Measurements from ENCODE around the gene OOSP1. TPM values are rescaled to one million over a fixed set of nuclear protein-coding genes. Genes with fewer than 3 reads are reported as not detected.

OOSP1 gene
- total and polyA plus RNA-seq, 2 donors (not counting 3 experiments of a cell fraction or from before 2014, with no cell fraction given) = 0.11 TPM; not detected in 1

- dilution Hi-C loops (cut with MboI; ENCODE audit: extremely low pct_ligation_motif_present, low sequenced_read_pairs) = no loop called here
- BruUV-seq (replicated peaks) = no TSS peak
- no peak overlapping the region for H3K4me2 ChIP-seq (ENCODE audit: insufficient read depth, low read length)
- POLR2A ChIA-PET = no interaction called here
- no peaks in the 10 kb centered on the region for H3K9me1 ChIP-seq (replicated peaks; ENCODE audit: control insufficient read depth, extremely low read depth, insufficient read depth, low read length)
- FAIRE-seq (no peak), DNase-seq (ENCODE audit: low read depth, low spot score) (no peak)
- H3K27me3 ChIP-seq (ENCODE audit: control insufficient read depth in 2 of 2, insufficient read depth in 2 of 2, low read length in 2 of 2) = peaks cover 2 to 6% of the 10 kb centered on the region in 2 experiments
- no peak overlapping the region for H3K9ac ChIP-seq (replicated peaks; ENCODE audit: extremely low read depth, insufficient read depth, low read length)
- no peaks in the 10 kb centered on the region for H3K36me3 ChIP-seq (ENCODE audit: control insufficient read depth in 2 of 2, extremely low read depth in 1 of 2, insufficient read depth in 2 of 2, low read length in 2 of 2)
- intact Hi-C loops (cut with micrococcal nuclease) = no loop called here
- H3K9me3 ChIP-seq (replicated peaks; ENCODE audit: control insufficient read depth, insufficient read depth, low read length) = no peaks in the 10 kb centered on the region
- no peaks in the 10 kb centered on the region for H3K79me2 ChIP-seq (ENCODE audit: control insufficient read depth, insufficient read depth, low read length)
- H3K27ac ChIP-seq (ENCODE audit: insufficient read depth, low read depth, low read length) = no peak overlapping the region
- TF ChIP-seq GATA2 (IDR thresholded peaks at IDR 0.05; ENCODE audit: insufficient read depth, insufficient read length, low read depth, low read length) (no peak), EZH2 (IDR thresholded peaks at IDR 0.05; ENCODE audit: borderline replicate concordance, low read depth, low read length, severe bottlenecking) (no peak), MAX (IDR thresholded peaks at IDR 0.05; ENCODE audit: insufficient read depth, insufficient read length) (no peak), FOS (IDR thresholded peaks at IDR 0.05; ENCODE audit: borderline replicate concordance, insufficient read depth, low read length) (no peak), JUN (IDR thresholded peaks at IDR 0.05; ENCODE audit: borderline replicate concordance, insufficient read depth, insufficient read length, low read depth) (no peak), POLR2A (IDR thresholded peaks at IDR 0.05; ENCODE audit: low read depth, low read length) (no peak), MYC (IDR thresholded peaks at IDR 0.05; ENCODE audit: low read depth, low read length) (no peak), POLR2AphosphoS5 (IDR thresholded peaks at IDR 0.05; ENCODE audit: insufficient read depth, low read depth, low read length) (no peak)
- TF ChIP-seq, protein P1, sequence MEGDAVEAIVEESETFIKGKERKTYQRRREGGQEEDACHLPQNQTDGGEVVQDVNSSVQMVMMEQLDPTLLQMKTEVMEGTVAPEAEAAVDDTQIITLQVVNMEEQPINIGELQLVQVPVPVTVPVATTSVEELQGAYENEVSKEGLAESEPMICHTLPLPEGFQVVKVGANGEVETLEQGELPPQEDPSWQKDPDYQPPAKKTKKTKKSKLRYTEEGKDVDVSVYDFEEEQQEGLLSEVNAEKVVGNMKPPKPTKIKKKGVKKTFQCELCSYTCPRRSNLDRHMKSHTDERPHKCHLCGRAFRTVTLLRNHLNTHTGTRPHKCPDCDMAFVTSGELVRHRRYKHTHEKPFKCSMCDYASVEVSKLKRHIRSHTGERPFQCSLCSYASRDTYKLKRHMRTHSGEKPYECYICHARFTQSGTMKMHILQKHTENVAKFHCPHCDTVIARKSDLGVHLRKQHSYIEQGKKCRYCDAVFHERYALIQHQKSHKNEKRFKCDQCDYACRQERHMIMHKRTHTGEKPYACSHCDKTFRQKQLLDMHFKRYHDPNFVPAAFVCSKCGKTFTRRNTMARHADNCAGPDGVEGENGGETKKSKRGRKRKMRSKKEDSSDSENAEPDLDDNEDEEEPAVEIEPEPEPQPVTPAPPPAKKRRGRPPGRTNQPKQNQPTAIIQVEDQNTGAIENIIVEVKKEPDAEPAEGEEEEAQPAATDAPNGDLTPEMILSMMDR (IDR thresholded peaks at IDR 0.05; ENCODE audit: extremely low read depth in 1 of 2, insufficient read depth in 1 of 2, low read depth in 1 of 2, low read length in 2 of 2) = no peak
- H3K4me1 ChIP-seq (ENCODE audit: control insufficient read depth, extremely low read depth, insufficient read depth, low read length) = no peaks in the 10 kb centered on the region
- CTCF ChIA-PET = no interaction called here
- no peaks in the 10 kb centered on the region for H4K20me1 ChIP-seq (replicated peaks; ENCODE audit: control insufficient read depth, extremely low read depth, insufficient read depth, low read length)
- no peak overlapping the region for H3K4me3 ChIP-seq (replicated peaks in 1 of 3; ENCODE audit: insufficient read depth in 1 of 3, low read depth in 1 of 3, low read length in 3 of 3)
- H2AFZ ChIP-seq (ENCODE audit: low read depth, low read length) = no peak overlapping the region
Observed at GRCh38 chr11:59968395-59968783, 30.2 kb downstream of the OOSP1 start.

Measured in endothelial cell of umbilical vein (primary cell).